ENCODE measurements around the gene NKAIN2.
"Not testable (repeated sequence)": the region's sequence is repeated elsewhere in the genome, so short reads cannot be mapped to it uniquely, and the experiment has no call there.

The NKAIN2 gene

GRCh38 chr6:124714728-124715127 is 911.1 kb downstream of the NKAIN2 start:
- no peak for TF ChIP-seq CTCF (IDR thresholded peaks at IDR 0.05; ENCODE audit: insufficient read depth, low read depth, low read length, missing control alignments)
- no peak overlapping the region for H3K4me3 ChIP-seq (ENCODE audit: low read depth, low read length)
- no peak for DNase-seq (ENCODE audit: low read depth)

- H3K4me3 ChIP-seq (ENCODE audit: low read depth, low read length), result no peak overlapping the region
- no peak for TF ChIP-seq CTCF (IDR thresholded peaks at IDR 0.05; ENCODE audit: insufficient read depth, low read depth, low read length, missing control alignments)
- DNase-seq (ENCODE audit: low read depth), result no peak
These were observed 916.2 kb downstream of the NKAIN2 start for GRCh38 chr6:124719913-124720312.

GRCh38 chr6:124721331-124721730 is 917.7 kb downstream of the NKAIN2 start:
- no peak for DNase-seq (ENCODE audit: low read depth)
- no peak overlapping the region for H3K4me3 ChIP-seq (ENCODE audit: low read depth, low read length)
- TF ChIP-seq CTCF (IDR thresholded peaks at IDR 0.05; ENCODE audit: insufficient read depth, low read depth, low read length, missing control alignments), result no peak

GRCh38 chr6:124722141-124722878 is 918.6 kb downstream of the NKAIN2 start:
- no peak for TF ChIP-seq CTCF (IDR thresholded peaks at IDR 0.05; ENCODE audit: insufficient read depth, low read depth, low read length, missing control alignments)
- H3K4me3 ChIP-seq (ENCODE audit: low read depth, low read length), result no peak overlapping the region
- DNase-seq (ENCODE audit: low read depth), result no peak

GRCh38 chr6:124723671-124724070 is 920.0 kb downstream of the NKAIN2 start:
- DNase-seq (ENCODE audit: low read depth), result no peak
- no peak for TF ChIP-seq CTCF (IDR thresholded peaks at IDR 0.05; ENCODE audit: insufficient read depth, low read depth, low read length, missing control alignments)
- no peak overlapping the region for H3K4me3 ChIP-seq (ENCODE audit: low read depth, low read length)

- not testable (repeated sequence) for H3K4me3 ChIP-seq (ENCODE audit: low read depth, low read length); DNase-seq (ENCODE audit: low read depth)
These were observed 934.1 kb downstream of the NKAIN2 start for GRCh38 chr6:124737804-124738203.

GRCh38 chr6:124738482-124738881 is 934.8 kb downstream of the NKAIN2 start:
- no peak for DNase-seq (ENCODE audit: low read depth)
- no peak overlapping the region for H3K4me3 ChIP-seq (ENCODE audit: low read depth, low read length)
- TF ChIP-seq CTCF (IDR thresholded peaks at IDR 0.05; ENCODE audit: insufficient read depth, low read depth, low read length, missing control alignments), result no peak

All from GM12865 (cell line).